Measurements from ENCODE around the gene ARSB.

The ARSB gene

GRCh38 chr5:78803353-78803752 is 181.8 kb downstream of the ARSB start:
- DNase-seq, result no peak
- H3K36me3 ChIP-seq (replicated peaks), result no peaks in the 10 kb centered on the region
- no peak overlapping the region for H3K27ac ChIP-seq
- in situ Hi-C loops (cut with HindIII; ENCODE audit: low pct_ligation_motif_present, low sequenced_read_pairs), result no loop called here
- no peak for TF ChIP-seq CTCF (IDR thresholded peaks at IDR 0.05; ENCODE audit: low read depth, low read length, missing control alignments)
- no peaks in the 10 kb centered on the region for H3K27me3 ChIP-seq (replicated peaks)
- H3K4me3 ChIP-seq (ENCODE audit: low read depth, low read length), result no peak overlapping the region

DNA sequence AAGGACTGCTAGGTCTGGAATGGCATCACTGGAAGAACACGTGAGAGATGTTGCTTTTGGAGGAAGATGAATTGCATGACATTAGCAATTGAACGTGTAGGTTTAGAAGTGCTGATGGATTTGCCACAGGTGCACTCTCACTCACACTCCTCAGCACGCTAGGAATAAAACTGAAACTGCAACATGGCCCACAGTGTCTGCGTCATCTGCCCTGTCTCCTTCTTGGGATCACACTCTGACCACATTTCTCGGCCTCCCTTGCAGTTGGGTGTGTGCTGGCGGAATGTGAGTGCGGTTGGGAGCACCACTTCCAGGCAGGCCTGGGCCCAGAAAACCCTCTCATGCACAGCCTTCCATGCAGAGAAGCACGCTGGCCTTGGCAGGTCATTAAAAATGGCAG is 183.7 kb downstream of the ARSB start:
- in situ Hi-C loops (cut with HindIII; ENCODE audit: low pct_ligation_motif_present, low sequenced_read_pairs), result no loop called here
- H3K36me3 ChIP-seq (replicated peaks), result no peaks in the 10 kb centered on the region
- H3K27ac ChIP-seq, result no peak overlapping the region
- TF ChIP-seq CTCF (IDR thresholded peaks at IDR 0.05; ENCODE audit: low read depth, low read length, missing control alignments), result no peak
- no peaks in the 10 kb centered on the region for H3K27me3 ChIP-seq (replicated peaks)
- no peak overlapping the region for H3K4me3 ChIP-seq (ENCODE audit: low read depth, low read length)
- DNase-seq, result no peak

DNA sequence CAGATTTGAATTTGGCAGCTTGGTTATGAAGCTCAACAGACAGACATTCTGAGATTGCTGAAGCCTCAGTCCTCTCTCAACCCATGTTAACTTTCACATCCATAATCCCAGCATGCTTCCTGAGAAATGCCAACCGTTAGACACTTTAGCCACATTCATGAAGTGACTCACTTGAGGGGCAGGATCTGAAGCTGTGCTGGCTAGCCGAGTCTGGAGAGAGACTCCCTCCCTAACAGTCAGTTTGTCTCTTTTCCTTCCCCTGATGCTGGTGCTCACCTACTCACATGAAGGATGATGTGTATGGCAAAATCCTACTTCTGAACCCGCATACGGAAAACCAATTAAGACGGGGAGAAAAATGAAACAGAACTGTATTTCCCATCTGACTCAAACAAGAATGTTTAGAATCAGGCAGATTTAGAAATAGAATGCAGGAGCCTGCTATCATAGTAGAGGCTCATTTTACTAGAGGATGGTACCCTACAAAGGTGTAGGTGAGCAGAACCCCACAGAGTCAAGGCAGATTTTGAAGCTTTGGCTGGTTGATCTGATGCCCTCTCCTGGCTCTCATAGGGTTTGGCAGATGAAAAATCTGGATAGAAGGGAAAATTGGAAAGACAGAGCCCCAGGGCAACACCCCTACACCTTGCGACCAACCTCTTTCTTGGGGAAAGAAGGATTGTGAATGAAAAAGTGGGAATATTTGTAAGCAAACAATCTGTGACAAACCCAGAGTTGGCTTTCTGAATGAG is 185.7 kb downstream of the ARSB start:
- no peak overlapping the region for H3K27ac ChIP-seq
- DNase-seq, result peak; percentile 46
- H3K27me3 ChIP-seq (replicated peaks), result no peaks in the 10 kb centered on the region
- in situ Hi-C loops (cut with HindIII; ENCODE audit: low pct_ligation_motif_present, low sequenced_read_pairs), result no loop called here
- peak; percentile 40 for TF ChIP-seq CTCF (IDR thresholded peaks at IDR 0.05; ENCODE audit: low read depth, low read length, missing control alignments)
- H3K4me3 ChIP-seq (ENCODE audit: low read depth, low read length), result no peak overlapping the region
- no peaks in the 10 kb centered on the region for H3K36me3 ChIP-seq (replicated peaks)

DNA sequence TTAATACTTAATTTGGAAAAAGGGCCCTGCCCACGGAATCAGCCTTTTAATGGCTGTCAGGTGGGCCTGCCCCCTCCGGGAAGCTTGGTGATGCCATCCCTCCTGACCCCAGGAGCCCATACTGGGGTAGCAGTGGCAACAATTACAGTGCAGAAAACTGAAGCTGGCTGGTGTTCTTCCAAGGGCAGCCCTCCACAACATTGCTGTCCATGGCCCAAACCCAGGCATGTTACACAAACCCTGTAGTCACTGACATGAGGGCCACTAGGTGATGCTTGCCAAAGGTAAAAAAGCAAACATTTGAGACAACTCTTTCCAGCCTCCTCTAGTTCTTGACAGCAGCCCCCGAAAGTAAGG is 186.5 kb downstream of the ARSB start:
- Histone ChIP-seq H3K4me3 (ENCODE audit: low read depth, low read length) (no peak overlapping the region), H3K27me3 (replicated peaks) (no peaks in the 10 kb centered on the region), H3K36me3 (replicated peaks) (no peaks in the 10 kb centered on the region), H3K27ac (no peak overlapping the region)
- in situ Hi-C loops (cut with HindIII; ENCODE audit: low pct_ligation_motif_present, low sequenced_read_pairs), result no loop called here
- TF ChIP-seq CTCF (IDR thresholded peaks at IDR 0.05; ENCODE audit: low read depth, low read length, missing control alignments), result no peak
- DNase-seq, result no peak

GRCh38 chr5:78797936-78798672 is 187.0 kb downstream of the ARSB start:
- DNase-seq, result no peak
- Histone ChIP-seq H3K36me3 (replicated peaks) (no peaks in the 10 kb centered on the region), H3K27ac (no peak overlapping the region), H3K4me3 (ENCODE audit: low read depth, low read length) (no peak overlapping the region), H3K27me3 (replicated peaks) (no peaks in the 10 kb centered on the region)
- no peak for TF ChIP-seq CTCF (IDR thresholded peaks at IDR 0.05; ENCODE audit: low read depth, low read length, missing control alignments)
- in situ Hi-C loops (cut with HindIII; ENCODE audit: low pct_ligation_motif_present, low sequenced_read_pairs), result no loop called here

Data from brain microvascular endothelial cell (primary cell).